GM19328 (cell line): ENCODE data around the gene PCGF6.
"Not testable (repeated sequence)": the region's sequence is repeated elsewhere in the genome, so short reads cannot be mapped to it uniquely, and the experiment has no call there.

Source experiments
- ATAC-seq: cut with Tn5 transposase; IDR thresholded peaks from one replicate; pipeline ENCODE4 v1.9.1; 2021; ENCODE audit warnings: mild to moderate bottlenecking, moderate library complexity; ENCODE audit not compliant: unreplicated experiment

PCGF6 gene

GRCh38 chr10:103258928-103259327, 92.0 kb downstream of the PCGF6 start:
- not testable (repeated sequence) for ATAC-seq

GRCh38 chr10:103257812-103258211, 93.1 kb downstream of the PCGF6 start:
- no peak for ATAC-seq

DNA sequence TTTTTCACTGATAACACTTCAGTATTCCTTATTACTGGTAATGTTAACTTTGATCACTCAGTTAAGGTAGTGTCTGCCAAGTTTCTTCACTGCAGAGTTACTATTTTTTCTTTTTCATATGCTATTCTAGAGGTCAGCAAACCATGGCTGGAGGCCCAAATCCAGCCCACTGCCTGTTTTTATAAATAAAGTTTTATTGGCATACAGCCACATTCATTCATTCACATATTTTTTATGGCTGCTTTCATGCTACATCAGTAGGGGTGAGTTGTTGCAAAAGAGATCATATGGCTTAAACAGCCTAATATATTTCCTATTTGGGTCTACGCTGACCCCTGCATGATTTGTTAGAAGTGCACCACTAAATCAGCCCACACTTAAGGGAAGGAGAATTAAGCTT, 94.3 kb downstream of the PCGF6 start:
- ATAC-seq, result no peak

GRCh38 chr10:103254538-103255325, 96.2 kb downstream of the PCGF6 start:
- no peak for ATAC-seq

DNA sequence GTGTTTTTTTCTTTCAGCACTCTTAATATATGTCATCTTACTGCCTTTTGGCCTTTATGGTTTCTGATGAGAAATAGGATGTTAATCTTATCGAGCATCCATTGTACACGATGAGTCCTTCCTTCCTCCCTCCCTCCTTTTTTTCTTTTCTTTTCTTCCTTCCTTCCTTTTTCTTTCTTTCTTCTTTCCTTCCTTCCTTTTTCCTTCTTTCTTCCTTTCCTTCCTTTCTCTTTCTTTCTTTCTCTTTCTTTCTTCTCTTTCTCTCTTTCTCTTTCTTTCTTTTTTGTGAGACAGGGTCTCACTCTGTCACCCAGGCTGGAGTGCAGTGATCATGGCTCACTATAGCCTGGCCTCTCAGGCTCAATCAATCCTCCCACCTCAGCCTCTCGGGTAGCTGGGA, 96.8 kb downstream of the PCGF6 start:
- ATAC-seq, result no peak
